Activated CD8-positive, alpha-beta T cell treated with anti-CD3 and anti-CD28 coated beads, Interleukin-2, amount 10 ng/mL, durations not matched to agents 7 days and 5 days (primary cell): ENCODE results near the gene TAF11L5. TPM values are rescaled to one million over a fixed set of nuclear protein-coding genes. Genes with fewer than 3 reads are reported as not detected.
"Not testable (repeated sequence)": the region's sequence is repeated elsewhere in the genome, so short reads cannot be mapped to it uniquely, and the experiment has no call there.

Source experiments
- ATAC-seq: fragments of 150-1000 bp; cut with Tn5 transposase; one replicate; pipeline ENCODE4 v1.10.0; 2021; ENCODE audit warnings: moderate library complexity
- CTCF ChIA-PET: fragments of 350-600 bp; sonication (Branson Sonifier 250); formaldehyde crosslinking; loops from one replicate; lab custom pipeline; 2021; ENCODE audit warnings: antibody characterized with exemption; lab: Charles Lee
- POLR2A ChIA-PET: fragments of 350-600 bp; sonication (Branson Sonifier 250); formaldehyde crosslinking; loops from one replicate; lab custom pipeline; 2021; ENCODE audit warnings: antibody characterized with exemption; lab: Charles Lee
- DNase-seq: peaks from one replicate; pipeline ENCODE4 v3.0.0-alpha.2; 2020
- H3K27ac Mint-ChIP-seq: one replicate; pipeline ENCODE4 v1.8.0; 2021; ENCODE audit warnings: mild to moderate bottlenecking, mixed read lengths
- H3K27me3 Mint-ChIP-seq: one replicate; pipeline ENCODE4 v1.8.0; 2021; ENCODE audit warnings: low read depth, mixed read lengths
- H3K36me3 Mint-ChIP-seq: one replicate; pipeline ENCODE4 v1.8.0; 2021; ENCODE audit warnings: low read depth, mixed read lengths
- H3K4me1 Mint-ChIP-seq: one replicate; pipeline ENCODE4 v1.8.0; 2021; ENCODE audit warnings: low read depth, mixed read lengths
- H3K4me3 Mint-ChIP-seq: one replicate; pipeline ENCODE4 v1.8.0; 2021; ENCODE audit warnings: mild to moderate bottlenecking, mixed read lengths
- H3K9me3 Mint-ChIP-seq: one replicate; pipeline ENCODE4 v1.8.0; 2022; ENCODE audit warnings: mixed read lengths; ENCODE audit not compliant: insufficient read depth
- total RNA-seq, 2 experiments: library from RNA; stranded (reverse); gene quantifications; one replicate each; pipeline ENCODE4 v1.2.3, GENCODE V29; 2021

Gene TAF11L5
- not detected for total RNA-seq

DNA sequence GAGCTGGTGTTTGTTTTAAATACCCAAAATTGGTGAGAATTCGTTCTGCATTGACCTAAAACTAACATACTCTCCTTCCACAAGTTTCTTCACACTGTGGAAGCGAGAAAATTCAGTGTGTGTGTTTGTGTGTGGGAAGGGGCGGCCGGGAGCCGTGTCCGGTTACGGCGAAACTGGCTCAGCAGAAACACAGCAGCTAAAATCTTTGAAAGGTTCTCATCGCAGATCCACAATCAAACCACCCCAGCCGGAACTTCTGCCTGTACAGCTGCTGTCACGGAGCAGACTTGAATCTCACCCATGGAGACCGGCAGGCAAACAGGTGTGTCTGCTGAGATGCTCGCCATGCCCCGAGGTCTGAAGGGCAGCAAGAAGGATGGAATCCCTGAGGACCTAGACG, at the start of gene TAF11L5:
Gene TAF11L5, plus strand, starts transcription at position 301 of the 400 bp plus-strand sequence.
- H3K4me1 Mint-ChIP-seq, H3K4me3 Mint-ChIP-seq, H3K27me3 Mint-ChIP-seq, H3K27ac Mint-ChIP-seq, DNase-seq, CTCF ChIA-PET, POLR2A ChIA-PET, H3K9me3 Mint-ChIP-seq, H3K36me3 Mint-ChIP-seq, ATAC-seq: not testable (repeated sequence)

DNA sequence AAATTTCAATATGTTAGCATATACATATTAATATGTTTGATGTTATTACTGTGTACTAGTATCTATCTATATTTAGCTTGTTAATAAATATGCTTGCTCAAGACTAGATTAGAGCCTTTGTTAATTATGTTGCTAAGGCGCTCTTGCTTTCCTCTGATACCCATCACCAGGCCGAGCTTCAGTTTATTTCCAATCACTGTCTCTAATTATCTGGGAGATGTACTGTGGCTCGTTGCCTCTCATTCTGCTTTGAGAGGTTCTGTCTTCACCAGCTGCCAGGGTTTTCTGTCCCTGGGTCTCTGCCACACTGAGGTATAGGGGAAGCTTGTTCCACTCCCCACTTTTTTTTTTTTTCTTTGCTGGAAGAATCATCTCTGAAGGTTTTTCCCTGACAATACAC, 48.0 kb upstream of the TAF11L5 start:
- Mint-ChIP-seq H3K4me1 (no peaks in the 10 kb centered on the region), H3K36me3 (no peaks in the 10 kb centered on the region), H3K4me3 (no peak overlapping the region), H3K27ac (no peak overlapping the region), H3K9me3 (no peaks in the 10 kb centered on the region), H3K27me3 (no peaks in the 10 kb centered on the region)
- ATAC-seq (no peak), DNase-seq (no peak)
- ChIA-PET POLR2A (no interaction called here), CTCF (no interaction called here)

GRCh38 chr5:17477573-17478265, 47.3 kb upstream of the TAF11L5 start:
- no peak overlapping the region for H3K27ac Mint-ChIP-seq
- no peaks in the 10 kb centered on the region for H3K36me3 Mint-ChIP-seq
- H3K4me3 Mint-ChIP-seq: no peak overlapping the region
- ChIA-PET POLR2A (no interaction called here), CTCF (no interaction called here)
- DNase-seq (no peak), ATAC-seq (no peak)
- peaks cover 6% of the 10 kb centered on the region for H3K9me3 Mint-ChIP-seq
- no peaks in the 10 kb centered on the region for H3K27me3 Mint-ChIP-seq
- no peaks in the 10 kb centered on the region for H3K4me1 Mint-ChIP-seq

- Mint-ChIP-seq H3K9me3 (peaks cover 6% of the 10 kb centered on the region), H3K27me3 (no peaks in the 10 kb centered on the region), H3K4me1 (no peaks in the 10 kb centered on the region), H3K4me3 (no peak overlapping the region), H3K27ac (no peak overlapping the region), H3K36me3 (no peaks in the 10 kb centered on the region)
- CTCF ChIA-PET: no interaction called here
- no peak for DNase-seq
- ATAC-seq: no peak
- POLR2A ChIA-PET: no interaction called here
Observed at GRCh38 chr5:17481378-17481777, 43.7 kb upstream of the TAF11L5 start.

- no peaks in the 10 kb centered on the region for H3K27me3 Mint-ChIP-seq
- peaks cover 6% of the 10 kb centered on the region for H3K9me3 Mint-ChIP-seq
- ChIA-PET POLR2A (no interaction called here), CTCF (no interaction called here)
- no peak overlapping the region for H3K4me3 Mint-ChIP-seq
- H3K4me1 Mint-ChIP-seq: no peaks in the 10 kb centered on the region
- no peak for ATAC-seq
- H3K36me3 Mint-ChIP-seq: no peaks in the 10 kb centered on the region
- no peak for DNase-seq
- no peak overlapping the region for H3K27ac Mint-ChIP-seq
Observed at GRCh38 chr5:17482790-17483189, 42.2 kb upstream of the TAF11L5 start.

DNA sequence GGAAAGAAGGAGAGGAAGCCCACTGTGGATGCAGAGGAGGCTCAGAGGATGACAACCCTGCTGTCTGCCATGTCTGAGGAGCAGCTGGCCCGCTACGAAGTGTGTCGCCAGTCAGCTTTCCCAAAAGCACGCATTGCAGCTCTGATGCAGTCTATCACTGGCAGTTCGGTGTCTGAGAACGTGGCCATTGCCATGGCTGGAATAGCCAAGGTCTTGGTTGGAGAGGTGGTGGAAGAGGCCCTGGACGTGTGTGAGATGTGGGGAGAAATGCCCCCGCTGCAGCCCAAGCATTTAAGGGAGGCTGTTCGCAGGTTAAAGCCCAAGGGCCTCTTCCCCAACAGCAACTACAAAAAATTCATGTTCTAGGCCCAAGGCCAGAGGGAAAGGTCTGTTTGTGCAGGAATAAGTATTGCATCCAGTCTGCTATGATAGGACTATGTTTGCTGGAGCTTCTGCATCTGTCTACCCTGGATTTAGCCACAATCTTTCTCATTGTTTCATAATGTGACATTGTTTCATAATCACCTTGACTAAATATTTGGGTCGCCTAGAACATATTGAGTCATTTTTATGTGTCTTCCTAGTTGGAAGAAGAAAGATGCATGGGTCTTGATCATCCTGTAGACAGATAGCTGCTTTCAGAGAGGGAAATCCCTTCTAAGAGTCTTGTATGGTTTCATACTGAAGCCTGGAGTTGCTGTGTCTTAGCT, 38.4 kb upstream of the TAF11L5 start:
- H3K9me3 Mint-ChIP-seq: peaks cover 10% of the 10 kb centered on the region
- CTCF ChIA-PET: not testable (repeated sequence)

DNA sequence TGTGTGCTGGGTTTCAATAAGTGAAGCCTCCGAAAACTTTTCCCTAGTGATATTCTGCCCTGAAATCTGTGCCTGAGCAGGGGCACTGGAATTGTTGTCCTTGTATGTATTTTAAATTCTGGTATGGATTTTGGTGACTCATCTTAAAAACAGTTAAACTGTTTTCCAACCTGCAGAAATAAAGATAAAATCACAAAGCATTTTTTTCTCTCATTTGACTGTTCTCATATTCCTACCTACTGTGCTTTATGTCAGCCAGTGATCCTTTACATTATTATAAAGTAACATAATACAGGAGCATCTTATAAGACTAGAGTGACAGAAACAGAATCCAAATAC, 37.9 kb upstream of the TAF11L5 start:
- no peak for DNase-seq
- no peaks in the 10 kb centered on the region for H3K36me3 Mint-ChIP-seq
- H3K4me1 Mint-ChIP-seq: no peaks in the 10 kb centered on the region
- POLR2A ChIA-PET: no interaction called here
- CTCF ChIA-PET: no interaction called here
- H3K27ac Mint-ChIP-seq: no peak overlapping the region
- peaks cover 10% of the 10 kb centered on the region for H3K9me3 Mint-ChIP-seq
- H3K4me3 Mint-ChIP-seq: no peak overlapping the region
- no peak for ATAC-seq
- no peaks in the 10 kb centered on the region for H3K27me3 Mint-ChIP-seq

More for the DNA sequence above, 38.4 kb upstream of the TAF11L5 start:
- H3K27me3 Mint-ChIP-seq, H3K27ac Mint-ChIP-seq, DNase-seq, H3K4me1 Mint-ChIP-seq, H3K4me3 Mint-ChIP-seq, ATAC-seq, POLR2A ChIA-PET, H3K36me3 Mint-ChIP-seq: not testable (repeated sequence)

DNA sequence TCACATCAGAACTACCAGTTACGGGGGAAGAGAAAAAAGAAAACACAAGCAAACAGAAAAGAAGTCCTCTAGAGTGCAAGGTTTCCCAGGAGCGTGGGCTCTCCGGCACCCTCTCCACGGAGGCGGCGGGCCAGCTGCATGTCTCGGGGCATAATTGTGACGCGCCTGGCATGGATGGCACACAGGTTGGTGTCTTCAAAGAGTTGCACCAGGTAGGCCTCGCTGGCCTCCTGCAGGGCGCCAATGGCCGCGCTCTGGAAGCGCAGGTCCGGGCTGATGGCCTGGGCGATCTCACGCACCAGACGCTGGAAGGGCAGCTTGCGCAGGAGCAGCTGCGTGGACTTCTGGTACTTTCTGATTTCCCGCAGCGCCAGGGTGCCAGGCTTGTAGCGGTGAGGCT, 33.8 kb upstream of the TAF11L5 start:
- ATAC-seq, CTCF ChIA-PET, H3K4me3 Mint-ChIP-seq, H3K27ac Mint-ChIP-seq, H3K9me3 Mint-ChIP-seq, H3K27me3 Mint-ChIP-seq, H3K36me3 Mint-ChIP-seq, POLR2A ChIA-PET, DNase-seq, H3K4me1 Mint-ChIP-seq: not testable (repeated sequence)

DNA sequence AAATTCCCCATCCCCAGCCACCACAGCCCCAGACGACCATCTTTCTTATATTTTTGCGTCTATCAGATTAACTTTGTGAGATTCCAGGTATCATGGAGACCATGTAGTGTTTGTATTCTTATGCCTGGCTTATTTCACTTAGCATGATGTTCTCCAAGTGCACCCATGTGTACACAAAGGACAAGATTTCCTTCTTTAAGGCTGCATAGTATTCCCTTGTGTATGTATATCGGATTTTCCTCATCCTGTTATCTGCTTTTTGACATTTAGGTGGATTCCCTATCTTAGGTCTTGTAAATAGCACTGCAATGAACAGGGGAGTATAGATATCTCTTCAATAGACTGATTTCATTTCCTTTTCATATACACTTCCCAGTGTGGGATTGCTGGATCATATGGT, 32.3 kb upstream of the TAF11L5 start:
- DNase-seq: no peak
- ChIA-PET POLR2A (no interaction called here), CTCF (no interaction called here)
- no peak for ATAC-seq
- Mint-ChIP-seq H3K4me1 (no peaks in the 10 kb centered on the region), H3K27ac (no peak overlapping the region), H3K27me3 (no peaks in the 10 kb centered on the region), H3K36me3 (no peaks in the 10 kb centered on the region), H3K4me3 (no peak overlapping the region), H3K9me3 (peaks cover 7% of the 10 kb centered on the region)

DNA sequence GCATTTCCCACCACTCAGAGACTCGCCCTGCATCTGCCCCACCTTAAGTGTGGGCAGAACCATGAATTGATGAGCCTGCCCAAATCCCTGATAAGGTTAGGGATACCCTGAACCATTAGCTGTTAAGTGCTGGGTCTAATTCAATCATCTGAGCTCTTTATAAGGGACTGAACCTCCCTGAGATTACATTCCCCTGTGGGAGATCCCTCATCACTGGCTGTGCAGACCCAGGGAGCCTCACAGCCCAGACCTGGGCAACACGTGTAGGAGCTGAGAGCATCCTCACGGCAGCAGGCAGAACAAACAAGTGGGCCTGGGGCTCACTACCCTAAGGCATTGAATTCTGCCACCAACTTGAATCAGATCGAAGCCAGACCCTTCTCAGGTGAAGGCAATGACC, 27.6 kb upstream of the TAF11L5 start:
- Mint-ChIP-seq H3K36me3 (no peaks in the 10 kb centered on the region), H3K4me1 (no peaks in the 10 kb centered on the region), H3K27me3 (no peaks in the 10 kb centered on the region), H3K27ac (no peak overlapping the region), H3K9me3 (peaks cover 7% of the 10 kb centered on the region), H3K4me3 (no peak overlapping the region)
- ChIA-PET POLR2A (no interaction called here), CTCF (no interaction called here)
- ATAC-seq (no peak), DNase-seq (no peak)

GRCh38 chr5:17497931-17498330, 27.1 kb upstream of the TAF11L5 start, which contains the start of gene TAF11L2:
TSS of gene TAF11L2 (plus strand) at chr5:17498231.
- H3K4me1 Mint-ChIP-seq, CTCF ChIA-PET: not testable (repeated sequence)

DNA sequence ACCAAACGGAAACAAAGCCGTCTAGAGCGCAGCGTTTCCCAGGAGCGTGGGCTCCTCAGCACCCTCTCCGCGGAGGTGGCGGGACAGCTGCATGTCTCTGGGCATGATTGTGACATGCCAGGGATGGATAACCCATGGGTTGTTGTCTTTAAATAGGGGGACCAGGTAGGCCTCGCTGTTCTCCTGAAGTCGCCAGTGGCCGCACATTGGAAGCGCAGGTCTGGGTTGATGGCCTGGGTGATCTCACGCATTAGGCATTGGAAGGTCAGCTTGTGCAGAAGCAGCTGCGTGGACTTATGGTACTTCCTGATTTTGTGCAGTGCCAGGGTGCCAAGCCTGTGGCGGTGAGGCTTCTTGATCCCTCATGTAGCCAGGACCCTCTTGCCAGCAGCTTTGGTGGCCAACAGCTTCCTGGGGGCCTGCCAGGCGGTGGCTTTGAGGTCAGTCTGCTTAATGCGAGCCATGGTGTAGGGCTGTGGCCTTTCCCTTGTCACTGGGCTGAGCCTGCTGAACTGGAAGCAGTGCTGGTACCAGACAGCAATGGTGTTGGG, 13.2 kb upstream of the TAF11L5 start:
- H3K4me3 Mint-ChIP-seq: no peak overlapping the region
- POLR2A ChIA-PET: no interaction called here
- no peaks in the 10 kb centered on the region for H3K36me3 Mint-ChIP-seq
- H3K27me3 Mint-ChIP-seq: no peaks in the 10 kb centered on the region
- no peak for ATAC-seq
- H3K27ac Mint-ChIP-seq: no peak overlapping the region
- DNase-seq: no peak
- CTCF ChIA-PET: no interaction called here
- peaks cover 2% of the 10 kb centered on the region for H3K9me3 Mint-ChIP-seq
- no peaks in the 10 kb centered on the region for H3K4me1 Mint-ChIP-seq

More at GRCh38 chr5:17497931-17498330, 27.1 kb upstream of the TAF11L5 start, which contains the start of gene TAF11L2:
- H3K27me3 Mint-ChIP-seq, H3K27ac Mint-ChIP-seq, H3K36me3 Mint-ChIP-seq, H3K4me3 Mint-ChIP-seq, ATAC-seq, POLR2A ChIA-PET, DNase-seq: not testable (repeated sequence)
- peaks cover 11% of the 10 kb centered on the region for H3K9me3 Mint-ChIP-seq
